ENCODE results near the gene ZIC5.

Gene ZIC5

GRCh38 chr13:99971576-99972189, at the start of gene ZIC5:
Gene ZIC5, minus strand, starts transcription at chr13:99971767. Its CDS starts 164 bp downstream, at chr13:99971603.
- no peak for DNase-seq (ENCODE audit: low read depth in 2 of 2)

DNA sequence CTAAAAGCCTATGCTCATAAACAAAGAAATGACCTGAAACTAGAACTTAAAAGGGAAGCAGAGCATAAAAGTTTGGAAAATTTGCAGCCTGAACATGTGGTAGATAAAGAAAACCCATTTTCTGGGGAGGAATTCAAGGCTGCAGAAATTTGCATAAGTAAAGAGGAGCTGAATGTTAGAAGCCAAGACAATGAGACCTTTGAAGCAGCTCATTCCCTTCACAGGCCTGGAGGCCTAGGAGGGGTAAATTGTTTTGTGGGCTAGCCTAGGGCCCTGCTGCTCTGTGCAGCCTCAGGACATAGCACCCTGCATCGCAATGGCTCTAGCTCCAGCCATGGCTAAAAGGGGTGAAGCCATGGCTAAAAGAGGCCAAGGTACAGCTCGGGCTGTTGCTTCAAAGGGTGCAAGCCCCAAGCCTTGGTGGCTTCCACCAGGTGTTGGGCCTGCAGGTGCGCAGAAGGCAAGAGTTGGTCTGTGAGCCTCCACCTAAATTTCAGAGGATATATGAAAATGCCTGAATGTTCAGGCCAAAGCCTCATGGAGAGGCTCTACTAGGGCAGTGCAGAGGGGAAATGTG, 48.3 kb upstream of the ZIC5 start:
- DNase-seq (ENCODE audit: low read depth in 2 of 2), result no peak

DNA sequence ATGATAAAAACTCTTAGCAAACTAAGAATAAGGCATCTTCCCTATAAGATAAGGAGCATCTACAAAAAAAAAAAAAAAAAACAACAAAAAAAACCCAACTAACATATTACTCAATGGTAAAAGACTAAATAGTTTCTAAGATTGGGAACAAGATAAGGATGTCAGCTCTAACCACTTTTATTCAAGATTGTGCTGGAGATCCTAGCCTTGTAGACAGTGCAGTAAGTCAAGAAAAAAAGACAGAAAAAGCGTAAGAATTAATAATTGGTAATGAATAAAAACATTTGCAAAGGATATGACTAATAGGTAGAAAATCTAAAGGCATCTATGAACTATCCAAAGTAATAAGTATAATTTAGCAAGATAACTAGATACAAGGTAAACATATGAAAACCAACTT, 43.1 kb upstream of the ZIC5 start:
- no peak for DNase-seq (ENCODE audit: low read depth in 2 of 2)

DNA sequence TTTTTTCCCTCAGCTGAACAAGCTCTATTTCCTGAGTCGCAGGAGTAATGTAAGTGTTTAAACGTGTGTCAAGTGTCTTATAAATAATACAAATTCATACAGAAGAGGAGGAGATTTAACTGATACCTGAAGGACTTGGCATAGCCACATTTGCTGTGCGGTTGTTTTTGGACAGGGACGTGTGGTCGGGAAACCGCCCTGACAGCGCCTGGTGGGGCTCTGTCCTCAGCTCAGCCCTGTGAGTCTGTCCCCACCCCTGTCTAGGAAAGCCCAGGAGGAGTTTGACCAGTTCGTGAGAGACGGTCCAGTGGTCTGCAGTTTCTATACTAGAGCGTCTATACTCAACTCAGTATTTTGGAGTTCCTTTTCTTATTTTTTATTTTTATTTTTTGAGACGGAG, 26.7 kb upstream of the ZIC5 start:
- no peak for DNase-seq (ENCODE audit: low read depth in 2 of 2)

GRCh38 chr13:99997702-99998214, 26.2 kb upstream of the ZIC5 start:
- DNase-seq (ENCODE audit: low read depth in 2 of 2), result no peak

- DNase-seq (ENCODE audit: low read depth in 2 of 2), result no peak
These were observed 24.9 kb upstream of the ZIC5 start for GRCh38 chr13:99996381-99996973.

DNA sequence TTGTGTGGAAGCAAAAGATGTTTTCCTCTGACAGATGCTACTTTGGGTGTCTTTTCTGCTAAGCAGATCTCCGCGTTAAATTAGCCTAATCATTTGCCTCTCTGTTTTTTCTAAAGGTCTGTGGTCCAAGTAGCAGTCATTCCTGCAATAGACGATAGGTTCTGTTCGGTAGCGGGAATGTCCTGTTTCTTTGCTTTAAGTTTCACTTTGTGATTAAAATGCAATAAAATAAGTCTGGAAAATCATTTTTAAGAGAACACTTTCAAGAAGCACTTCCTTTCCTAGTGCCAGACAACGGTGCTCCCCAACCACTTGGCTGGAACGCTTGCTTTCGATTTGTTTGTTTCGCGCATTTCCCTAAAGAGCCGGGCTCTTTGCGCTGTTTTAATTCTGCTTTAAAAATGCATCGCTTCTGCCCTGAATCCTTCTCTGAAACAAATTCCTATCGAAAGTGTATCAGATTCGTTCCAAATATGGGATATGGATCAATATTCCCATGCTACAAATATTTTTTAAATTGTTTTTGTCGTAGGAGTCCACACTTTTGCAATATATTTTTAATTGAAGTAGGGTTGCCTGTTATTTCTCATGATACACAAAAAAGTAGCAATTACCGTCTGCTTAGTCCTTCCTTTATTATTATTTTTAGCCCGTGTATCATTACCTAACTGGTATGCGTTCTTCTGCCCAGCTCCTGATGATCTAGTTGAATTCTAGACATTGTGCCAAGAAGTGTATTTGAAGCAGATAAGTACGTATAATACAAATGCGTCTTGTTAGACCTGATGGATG, 24.2 kb upstream of the ZIC5 start:
- DNase-seq (ENCODE audit: low read depth in 2 of 2), result no peak

DNA sequence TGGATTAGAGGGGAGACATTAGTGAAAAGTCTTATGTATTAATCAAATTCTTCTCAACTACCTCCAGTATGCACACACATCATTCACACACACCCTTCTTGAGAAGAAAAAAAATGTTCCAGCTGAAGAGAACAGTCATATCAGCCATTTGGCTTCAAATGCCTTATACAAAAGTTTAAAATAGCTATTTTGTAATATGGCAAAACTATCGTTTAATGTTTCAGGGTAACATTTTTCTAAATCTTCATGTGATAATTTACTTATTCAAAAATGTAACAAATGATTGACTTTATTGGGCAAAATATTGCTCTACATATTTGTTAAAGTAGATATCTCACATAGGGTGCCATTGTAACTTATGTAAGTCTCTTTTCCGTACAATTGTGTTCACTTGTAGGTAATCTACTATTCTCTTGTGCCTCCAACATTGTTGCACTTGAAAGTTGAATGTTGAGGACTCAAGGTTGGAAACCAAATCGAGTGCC, 23.6 kb upstream of the ZIC5 start:
- no peak for DNase-seq (ENCODE audit: low read depth in 2 of 2)

DNA sequence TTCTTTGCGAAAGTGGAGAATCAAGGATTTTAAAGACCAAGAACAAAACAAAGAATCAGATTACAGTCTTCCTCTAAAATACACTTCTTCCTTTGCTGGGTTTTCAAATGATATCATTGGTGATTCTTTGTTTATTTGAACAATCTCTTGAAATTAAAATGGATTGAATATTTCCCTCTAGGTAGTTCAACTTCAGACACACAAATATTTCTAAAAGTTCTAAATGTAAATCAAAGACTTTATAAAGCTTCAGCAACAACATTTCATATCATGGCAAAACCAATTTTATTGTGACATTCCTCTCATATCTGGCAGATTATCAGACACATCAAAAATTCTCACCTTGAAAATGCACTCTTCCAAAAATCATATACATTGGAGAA, 23.1 kb upstream of the ZIC5 start:
- DNase-seq (ENCODE audit: low read depth in 2 of 2), result no peak

DNA sequence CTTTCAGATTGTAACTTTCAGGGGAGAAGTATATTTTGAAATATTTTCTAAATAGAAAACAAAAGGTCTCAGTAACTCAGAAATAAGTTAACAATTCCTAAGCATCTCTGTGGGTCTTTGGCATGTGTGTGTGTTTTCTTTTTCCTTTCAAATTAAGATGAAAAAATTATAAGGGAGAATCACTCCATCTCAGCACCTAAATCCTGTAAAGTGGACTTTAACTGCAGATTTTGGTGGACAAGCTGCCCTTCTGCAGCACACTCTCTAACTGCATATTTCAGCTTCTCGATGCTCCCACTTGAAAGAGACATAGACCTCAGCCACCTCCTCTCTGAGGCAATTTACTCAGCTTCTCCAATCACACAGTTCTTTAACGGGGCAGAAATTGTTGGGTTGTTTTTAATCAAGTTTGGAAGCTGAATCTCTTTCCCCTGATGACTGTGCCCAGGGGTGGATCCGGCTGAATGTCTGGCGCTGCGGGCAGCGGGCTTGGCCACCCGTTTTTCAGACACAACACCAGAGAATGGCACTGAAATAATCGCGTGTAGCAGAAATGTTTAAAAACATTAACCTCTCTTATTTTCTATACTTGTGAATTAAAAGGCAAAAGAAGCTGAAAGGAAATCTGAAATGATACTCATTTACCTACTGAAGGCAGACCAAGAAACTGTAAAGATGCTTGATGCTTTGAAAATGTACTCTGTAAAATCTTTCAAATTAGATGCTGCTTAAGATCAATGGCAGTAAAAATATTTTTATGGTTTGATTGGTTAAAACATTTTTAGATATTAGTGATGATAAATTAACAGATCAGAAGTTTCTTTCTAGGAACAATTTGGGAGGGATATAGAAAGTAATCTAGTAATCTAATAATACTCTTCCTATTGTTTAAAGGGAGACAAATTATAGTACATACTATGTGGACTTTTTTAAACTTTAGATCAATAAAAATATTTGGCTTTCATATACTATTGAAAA, 22.4 kb upstream of the ZIC5 start:
- DNase-seq (ENCODE audit: low read depth in 2 of 2), result no peak

GRCh38 chr13:99992949-99993351, 21.4 kb upstream of the ZIC5 start:
- no peak for DNase-seq (ENCODE audit: low read depth in 2 of 2)

DNA sequence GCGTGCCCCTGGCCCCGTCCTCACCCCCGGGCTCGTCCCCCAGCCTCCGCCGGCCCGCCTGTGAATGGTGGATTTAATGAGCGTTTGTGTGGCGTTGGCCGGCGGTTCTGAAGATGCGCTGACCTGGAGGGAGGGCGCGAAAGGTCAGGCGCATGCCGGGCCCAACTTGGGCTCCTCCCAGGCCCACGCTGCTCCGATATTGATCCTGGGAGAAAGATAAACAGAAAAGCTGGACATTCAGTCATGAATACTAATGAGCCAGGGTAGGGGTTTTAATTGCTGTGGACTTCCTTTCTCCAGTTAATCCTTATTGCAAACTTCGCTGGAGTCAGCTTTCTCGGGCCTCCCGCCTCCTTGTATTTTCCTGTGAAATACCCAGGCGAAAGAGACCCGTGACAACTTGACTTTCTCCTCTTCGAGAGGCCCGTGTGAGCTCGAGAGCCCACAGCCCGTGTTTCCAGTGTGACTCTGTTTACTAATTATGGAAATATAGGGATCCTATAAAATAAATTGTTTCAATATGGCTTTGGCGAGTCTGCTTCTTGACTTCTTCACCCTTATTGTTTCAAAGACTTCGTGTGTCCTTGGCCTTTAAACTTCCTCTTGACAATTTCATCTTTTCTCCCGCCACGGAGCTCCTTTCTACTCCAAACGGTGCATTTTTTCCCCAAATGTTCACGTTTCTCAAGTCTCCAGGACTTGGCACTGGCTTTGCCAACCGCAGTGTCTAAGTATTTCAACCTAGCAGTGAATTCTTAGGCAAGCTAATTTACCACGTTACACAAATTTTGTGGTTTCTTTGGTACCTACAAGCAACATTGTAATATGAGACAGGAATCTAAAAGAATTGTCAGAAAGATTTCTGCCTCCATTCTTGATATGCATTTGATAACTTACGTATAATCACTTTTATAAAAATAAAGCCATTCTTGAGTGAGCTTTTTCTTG, 20.5 kb upstream of the ZIC5 start:
- DNase-seq (ENCODE audit: low read depth in 2 of 2), result no peak

- DNase-seq (ENCODE audit: low read depth in 2 of 2), result no peak
These were observed 19.7 kb upstream of the ZIC5 start for GRCh38 chr13:99991013-99991827.

- DNase-seq (ENCODE audit: low read depth in 2 of 2), result no peak
These were observed 18.8 kb upstream of the ZIC5 start for GRCh38 chr13:99990126-99990977.

- no peak for DNase-seq (ENCODE audit: low read depth in 2 of 2)
These were observed 17.9 kb upstream of the ZIC5 start for GRCh38 chr13:99989276-99990125.

GRCh38 chr13:99988529-99989275, 17.1 kb upstream of the ZIC5 start:
- DNase-seq (ENCODE audit: low read depth in 2 of 2), result no peak
